Thoracic aorta (tissue), 2 donors: ENCODE data around the gene KIF3A. TPM values are rescaled to one million over a fixed set of nuclear protein-coding genes. Genes with fewer than 3 reads are reported as not detected.

Source experiments
- ATAC-seq: fragments of 150-250 bp; one replicate; pipeline ENCODE4 v1.8.0; 2017; ENCODE audit warnings: low read depth; ENCODE audit not compliant: insufficient number of reproducible peaks, low FRiP score
- DNase-seq: peaks from one replicate; pipeline ENCODE4 v3.0.0-alpha.2; 2020; ENCODE audit warnings: low spot score
- H3K27ac ChIP-seq, 2 donors: fragments of 200-600 bp; sonication (generic); 1 replicate in 1 of 2; 2 replicates in 1 of 2; pipeline ENCODE4 v1.5.1; 2016; ENCODE audit warnings: mild to moderate bottlenecking in 2 of 2, moderate library complexity in 2 of 2
- H3K27me3 ChIP-seq: fragments of 200-600 bp; sonication (generic); replicated peaks from 2 replicates; pipeline ENCODE4 v1.6.0; 2016; ENCODE audit warnings: mild to moderate bottlenecking; ENCODE audit not compliant: insufficient read depth
- H3K36me3 ChIP-seq: fragments of 200-600 bp; sonication (generic); one replicate; pipeline ENCODE4 v1.5.1; 2016
- H3K4me1 ChIP-seq, 2 donors: fragments of 200-600 bp; sonication (generic); 1 replicate in 1 of 2; 2 replicates in 1 of 2; pipeline versions ENCODE4 v1.5.1 to v1.6.0; 2016; ENCODE audit warnings: low read depth in 2 of 2, mild to moderate bottlenecking in 1 of 2; ENCODE audit not compliant: control insufficient read depth in 1 of 2
- H3K4me3 ChIP-seq: fragments of 200-600 bp; sonication (generic); 2 replicates; pipeline ENCODE4 v1.5.1; 2016; ENCODE audit warnings: mild to moderate bottlenecking
- H3K9me3 ChIP-seq: fragments of 200-600 bp; sonication (generic); 2 replicates; pipeline ENCODE4 v1.5.1; 2016
- CTCF ChIP-seq: fragments of 200-600 bp; sonication (generic); IDR thresholded peaks from one replicate; pipeline ENCODE4 v1.5.1; 2019; ENCODE audit warnings: antibody characterized with exemption
- total RNA-seq, 2 donors: library from RNA; depleted of rRNA; stranded (reverse); fragments of >200 nt; gene quantifications; one replicate each; pipeline versions ENCODE4 v1.1.0 to v1.2.3, GENCODE V29; 2016

KIF3A gene
- total RNA-seq, 2 donors from 2014 or later: 3.7 to 5.9 TPM

- no peak for TF ChIP-seq CTCF
- Histone ChIP-seq H3K27me3 (no peaks in the 10 kb centered on the region), H3K36me3 (peaks cover 35% of the 10 kb centered on the region), H3K4me1 (peaks cover 18 to 45% of the 10 kb centered on the region in 2 donors), H3K4me3 (no peak overlapping the region), H3K9me3 (no peaks in the 10 kb centered on the region), H3K27ac (peak overlapping the region in 1 of 2 donors; percentile 54)
- ATAC-seq: no peak
- DNase-seq: no peak
These were observed 28.1 kb upstream of the KIF3A start for GRCh38 chr5:132765311-132766019.

GRCh38 chr5:132764671-132765238 lies 27.4 kb upstream of the KIF3A start:
- DNase-seq (no peak), ATAC-seq (no peak)
- Histone ChIP-seq H3K27me3 (no peaks in the 10 kb centered on the region), H3K36me3 (peaks cover 40% of the 10 kb centered on the region), H3K27ac (no peak overlapping the region), H3K4me1 (peaks cover 14 to 41% of the 10 kb centered on the region in 2 donors), H3K9me3 (no peaks in the 10 kb centered on the region), H3K4me3 (no peak overlapping the region)
- TF ChIP-seq CTCF: no peak

- ATAC-seq (no peak), DNase-seq (no peak)
- peaks cover 14 to 34% of the 10 kb centered on the region in 2 donors for H3K4me1 ChIP-seq
- no peaks in the 10 kb centered on the region for H3K9me3 ChIP-seq
- H3K36me3 ChIP-seq: peaks cover 44% of the 10 kb centered on the region
- TF ChIP-seq CTCF: no peak
- H3K4me3 ChIP-seq: no peak overlapping the region
- H3K27ac ChIP-seq: no peak overlapping the region
- H3K27me3 ChIP-seq: no peaks in the 10 kb centered on the region
These were observed 26.7 kb upstream of the KIF3A start for GRCh38 chr5:132764051-132764450.

- Histone ChIP-seq H3K9me3 (no peaks in the 10 kb centered on the region), H3K27ac (no peak overlapping the region), H3K36me3 (peaks cover 49% of the 10 kb centered on the region), H3K4me1 (peaks cover 12 to 27% of the 10 kb centered on the region in 2 donors), H3K4me3 (no peak overlapping the region), H3K27me3 (no peaks in the 10 kb centered on the region)
- TF ChIP-seq CTCF: no peak
- DNase-seq (no peak), ATAC-seq (no peak)
These were observed 26.1 kb upstream of the KIF3A start for GRCh38 chr5:132763181-132764036.
